Ovary (tissue), 9 donors: ENCODE measurements around the gene HECA. TPM values are rescaled to one million over a fixed set of nuclear protein-coding genes. Genes with fewer than 3 reads are reported as not detected.

Experiments
- DNase-seq, 5 donors: peaks; one replicate each; pipeline ENCODE4 v3.0.0-alpha.2; 2019 to 2020
- H3K27ac ChIP-seq, 2 donors: fragments of 200-600 bp; one replicate each; pipeline versions ENCODE4 v1.5.1 to v1.8.0; 2019 to 2022
- H3K27me3 ChIP-seq: fragments of 200-600 bp; one replicate; pipeline ENCODE4 v1.8.0; 2022
- H3K36me3 ChIP-seq: fragments of 200-600 bp; sonication (generic); one replicate; pipeline ENCODE4 v1.5.1; 2019
- H3K4me1 ChIP-seq: one replicate; pipeline ENCODE4 v1.8.1; 2013; ENCODE audit warnings: mild to moderate bottlenecking, moderate library complexity; ENCODE audit not compliant: insufficient read depth
- H3K4me3 ChIP-seq: fragments of 200-600 bp; sonication (generic); one replicate; pipeline ENCODE4 v1.5.1; 2017
- H3K9me3 ChIP-seq, 2 donors: fragments of 200-600 bp in 1 of 2; sonication (generic) in 1 of 2; one replicate each; pipeline versions ENCODE4 v1.5.1 to v1.8.1; 2013 to 2019; ENCODE audit warnings: mild to moderate bottlenecking in 1 of 2, moderate library complexity in 1 of 2
- CTCF ChIP-seq, 3 donors: fragments of 450-650 bp in 2 of 3; fragments of 200-600 bp in 1 of 3; IDR thresholded peaks; one replicate each; pipeline versions ENCODE4 v1.5.1 to v1.8.0; 2016 to 2022; ENCODE audit warnings: antibody characterized with exemption in 3 of 3, mild to moderate bottlenecking in 1 of 3
- EP300 ChIP-seq: sonication (generic); formaldehyde crosslinking; IDR thresholded peaks from one replicate; pipeline ENCODE4 v1.6.1; 2017; ENCODE audit warnings: antibody characterized with exemption
- POLR2A ChIP-seq: fragments of 450-650 bp; IDR thresholded peaks from one replicate; pipeline ENCODE4 v1.6.1; 2017; ENCODE audit warnings: antibody characterized with exemption, mild to moderate bottlenecking, moderate library complexity
- WGBS, 3 donors: extraction: QIAGEN DNeasy Blood & Tissue Kit in 1 of 3; methylation state at CpG; one replicate each; pipeline versions ENCODE4 v1.1.5 to v1.1.7; 2013 to 2017; 5-methylcytosine and 5-hydroxymethylcytosine counted together
- intact Hi-C, 4 donors: fragments of 100-400 bp; cut with DNase I; formaldehyde crosslinking; loops; one replicate each; pipeline versions ENCODE4 v1.11.0 to v1.15.1; 2022 to 2023
- polyA plus RNA-seq, 2 donors: library from polyadenylated mRNA; stranded (reverse); fragments of 200-250 nt in 1 of 2; fragments of 350-450 nt in 1 of 2; fragmentation: Illumina TruSeq in 1 of 2; extraction: RNeasy Lipid Tissue Mini Kit (QIAGEN cat#74804) in 1 of 2; gene quantifications; one replicate each; pipeline ENCODE4 v1.2.3, GENCODE V29; 2013 to 2014
- total RNA-seq, 7 donors: library from RNA; depleted of rRNA in 2 of 7; stranded (reverse); fragments of >200 nt in 2 of 7; fragmentation: NEBNext Ultra II Directional in 3 of 7; extraction: Animal tissue kit (Norgen Biotek cat#: 25700) in 3 of 7; gene quantifications; one replicate each; pipeline versions ENCODE4 v1.1.0 to v1.2.4, GENCODE V29; 2016 to 2023
- donor health status: DM: no; HTN: no; CAD: no; lungs with moderate emphysema.
- donor health status: DM: no; HTN: no; CAD: no.
- donor health status: Bipolar disorder and iron deficiency.
- donor health status: DM: yes; HTN: yes; CAD: no.
- donor health status: DM: no; HTN: no; CAD: no.
- donor health status: DM: yes; HTN: yes; CAD: no.

Gene HECA
- total and polyA plus RNA-seq, 9 donors, result 12.0 to 41.7 (median 21.9) TPM

- WGBS, 3 donors, result 19 to 43% (median 42%) methylated on average over 4 of the region's 4 CpGs
- TF ChIP-seq CTCF (IDR thresholded peaks at IDR 0.05), result no peak
- TF ChIP-seq POLR2A, result no peak
- no peak for TF ChIP-seq EP300
- intact Hi-C loops, result no loop called here
Measured at GRCh38 chr6:139187489-139187888, 52.6 kb downstream of the HECA start.

GRCh38 chr6:139189665-139190064 lies 54.8 kb downstream of the HECA start:
- no peak overlapping the region for H3K4me3 ChIP-seq
- intact Hi-C loops, result no loop called here
- no peak for DNase-seq
- no peaks in the 10 kb centered on the region for H3K4me1 ChIP-seq
- WGBS, 3 donors, result 82 to 88% (median 85%) methylated on average over 3 of the region's 3 CpGs
- TF ChIP-seq EP300, result no peak
- no peak for TF ChIP-seq POLR2A
- no peak for TF ChIP-seq CTCF (IDR thresholded peaks at IDR 0.05)
- H3K9me3 ChIP-seq, result no peaks in the 10 kb centered on the region
- H3K27ac ChIP-seq, result no peak overlapping the region
- no peaks in the 10 kb centered on the region for H3K27me3 ChIP-seq
- no peaks in the 10 kb centered on the region for H3K36me3 ChIP-seq

More at GRCh38 chr6:139187489-139187888, 52.6 kb downstream of the HECA start:
- no peak overlapping the region for H3K27ac ChIP-seq
- no peak overlapping the region for H3K4me3 ChIP-seq
- H3K27me3 ChIP-seq, result no peaks in the 10 kb centered on the region
- DNase-seq, result no peak
- no peaks in the 10 kb centered on the region for H3K4me1 ChIP-seq
- H3K36me3 ChIP-seq, result no peaks in the 10 kb centered on the region
- H3K9me3 ChIP-seq, result no peaks in the 10 kb centered on the region

- H3K4me3 ChIP-seq, result no peak overlapping the region
- no peak for TF ChIP-seq EP300
- no peak for TF ChIP-seq POLR2A
- no peaks in the 10 kb centered on the region for H3K9me3 ChIP-seq
- H3K4me1 ChIP-seq, result no peaks in the 10 kb centered on the region
- H3K27me3 ChIP-seq, result no peaks in the 10 kb centered on the region
- intact Hi-C loops, result no loop called here
- no peaks in the 10 kb centered on the region for H3K36me3 ChIP-seq
- WGBS, 3 donors, result 39 to 71% (median 49%) methylated on average over 3 of the region's 3 CpGs
- no peak overlapping the region for H3K27ac ChIP-seq
- DNase-seq, result no peak
Measured at GRCh38 chr6:139194740-139195139, 59.9 kb downstream of the HECA start.

- intact Hi-C loops, result no loop called here
- TF ChIP-seq CTCF (IDR thresholded peaks at IDR 0.05), result no peak
- TF ChIP-seq POLR2A, result no peak
- TF ChIP-seq EP300, result no peak
- WGBS, 3 donors, result 75 to 89% (median 87%) methylated on average over 4 of the region's 4 CpGs
- Histone ChIP-seq H3K9me3 (no peaks in the 10 kb centered on the region), H3K27ac (no peak overlapping the region), H3K4me1 (no peaks in the 10 kb centered on the region), H3K27me3 (no peaks in the 10 kb centered on the region), H3K4me3 (no peak overlapping the region), H3K36me3 (no peaks in the 10 kb centered on the region)
- DNase-seq, result no peak
Measured at GRCh38 chr6:139198529-139199288, 63.8 kb downstream of the HECA start.

- no peak for DNase-seq
- no peak for TF ChIP-seq EP300
- no peak for TF ChIP-seq POLR2A
- no peak for TF ChIP-seq CTCF (IDR thresholded peaks at IDR 0.05)
- WGBS, 3 donors, result 93 to 96% (median 94%) methylated on average over 4 of the region's 4 CpGs
Measured at GRCh38 chr6:139201378-139201777, 66.5 kb downstream of the HECA start.

More at GRCh38 chr6:139201378-139201777, 66.5 kb downstream of the HECA start:
- no peak overlapping the region for H3K4me3 ChIP-seq
- no peaks in the 10 kb centered on the region for H3K36me3 ChIP-seq
- H3K27ac ChIP-seq, result no peak overlapping the region
- H3K27me3 ChIP-seq, result no peaks in the 10 kb centered on the region
- H3K4me1 ChIP-seq, result no peaks in the 10 kb centered on the region
- H3K9me3 ChIP-seq, result no peaks in the 10 kb centered on the region
- intact Hi-C loops, result no loop called here
